Sigmoid colon (tissue), 3 donors: Measurements from ENCODE around the gene CAB39L.

ENCODE experiments used
- CTCF ChIP-seq, 4 experiments: fragments of 450-650 bp in 3 of 4; fragments of 200-600 bp in 1 of 4; IDR thresholded peaks; one replicate each; pipeline ENCODE4 v1.5.1; 2016 to 2019; ENCODE audit warnings: antibody characterized with exemption in 4 of 4, mild to moderate bottlenecking in 3 of 4, moderate library complexity in 2 of 4
- POLR2A ChIP-seq, 2 donors: fragments of 450-650 bp; IDR thresholded peaks; one replicate each; pipeline ENCODE4 v1.6.1; 2016; ENCODE audit warnings: antibody characterized with exemption in 2 of 2, mild to moderate bottlenecking in 2 of 2, moderate library complexity in 2 of 2

GRCh38 chr13:49341517-49341916 lies 102.3 kb downstream of the CAB39L start:
- no peak for TF ChIP-seq CTCF (IDR thresholded peaks at IDR 0.05)
- no peak for TF ChIP-seq POLR2A (IDR thresholded peaks at IDR 0.05)
